Mesenteric fat pad (tissue), 1 donor: ENCODE results near the gene EID2. TPM values are rescaled to one million over a fixed set of nuclear protein-coding genes. Genes with fewer than 3 reads are reported as not detected.

Source experiments
- DNase-seq: peaks from one replicate; pipeline ENCODE4 v3.0.0-alpha.2; 2020; ENCODE audit warnings: low spot score
- total RNA-seq: library from RNA; stranded (reverse); fragmentation: NEBNext Ultra II Directional; extraction: Animal tissue kit (Norgen Biotek cat#: 25700); gene quantifications from one replicate; pipeline ENCODE4 v1.2.1, GENCODE V29; 2021
- donor health status: DM: yes; HTN: yes; CAD: no.

The EID2 gene
- total RNA-seq, 1 donor from 2014 or later = 12.7 TPM

GRCh38 chr19:39533791-39534190 is 6.2 kb downstream of the EID2 start:
- DNase-seq = no peak

GRCh38 chr19:39533003-39533512 is 6.9 kb downstream of the EID2 start:
- DNase-seq = no peak

- peak; percentile 99 for DNase-seq
Observed at GRCh38 chr19:39532233-39533002, 7.5 kb downstream of the EID2 start, which contains the start of gene EID2B. Gene EID2B (minus strand): TSS chr19:39532852. CDS start chr19:39532802, 50 bp downstream.

DNA sequence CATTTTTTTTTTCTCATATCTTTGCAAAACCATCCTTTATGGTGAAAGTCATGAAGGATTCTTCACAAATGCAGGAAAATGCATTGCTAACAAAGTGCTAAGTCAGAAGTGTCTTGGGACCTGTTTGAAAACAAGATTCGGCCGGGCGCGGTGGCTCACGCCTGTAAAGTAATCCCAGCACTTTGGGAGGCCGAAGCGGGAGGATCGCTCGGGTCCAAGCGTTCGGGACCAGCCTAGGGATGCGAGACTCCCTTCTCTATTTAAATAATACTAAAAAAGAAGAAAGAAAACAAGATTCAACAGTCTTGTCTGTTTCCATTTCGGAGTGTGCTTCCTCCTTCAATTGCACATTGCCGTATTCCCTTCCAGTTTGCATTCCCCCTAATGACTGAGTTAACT is 8.1 kb downstream of the EID2 start:
- no peak for DNase-seq

DNA sequence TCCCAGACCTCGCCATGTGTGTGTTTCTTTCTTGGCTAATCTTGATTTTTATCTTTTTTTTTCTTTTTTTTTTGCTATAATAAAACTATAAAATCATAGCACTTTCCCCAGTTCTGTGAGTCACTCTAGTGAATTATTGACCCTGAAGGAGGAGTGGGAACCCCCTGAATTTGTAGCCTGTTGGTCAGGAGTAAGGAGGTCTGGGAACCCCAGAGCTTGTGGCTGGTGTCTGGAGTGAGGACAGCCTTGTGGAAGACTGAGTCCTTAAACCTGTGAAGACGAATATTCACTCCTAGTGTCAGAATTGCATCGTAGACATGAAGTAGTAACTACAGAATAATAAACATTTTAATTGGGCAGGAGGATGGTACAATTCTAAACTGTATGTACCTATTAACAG is 14.8 kb downstream of the EID2 start:
- DNase-seq = no peak

DNA sequence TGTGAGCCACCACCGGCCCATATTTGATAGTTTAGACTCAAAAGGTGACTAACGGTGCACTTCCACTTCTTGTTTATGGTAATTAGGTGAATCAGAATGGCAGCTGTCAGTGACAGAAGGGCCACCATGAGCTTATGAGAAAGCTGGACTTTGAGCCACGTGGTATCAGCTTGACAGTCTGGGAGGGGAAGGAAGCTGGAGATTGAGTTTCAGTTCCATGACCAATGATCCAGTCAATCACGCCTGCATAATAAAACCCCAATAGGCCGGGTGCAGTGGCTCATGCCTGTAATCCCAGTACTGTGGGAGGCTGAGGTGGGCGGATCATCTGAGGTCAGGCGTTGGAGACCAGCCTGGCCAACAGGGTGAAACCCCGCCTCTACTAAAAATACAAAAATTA is 15.5 kb downstream of the EID2 start:
- no peak for DNase-seq

- no peak for DNase-seq
Observed at GRCh38 chr19:39520541-39521484, 19.1 kb downstream of the EID2 start.

DNA sequence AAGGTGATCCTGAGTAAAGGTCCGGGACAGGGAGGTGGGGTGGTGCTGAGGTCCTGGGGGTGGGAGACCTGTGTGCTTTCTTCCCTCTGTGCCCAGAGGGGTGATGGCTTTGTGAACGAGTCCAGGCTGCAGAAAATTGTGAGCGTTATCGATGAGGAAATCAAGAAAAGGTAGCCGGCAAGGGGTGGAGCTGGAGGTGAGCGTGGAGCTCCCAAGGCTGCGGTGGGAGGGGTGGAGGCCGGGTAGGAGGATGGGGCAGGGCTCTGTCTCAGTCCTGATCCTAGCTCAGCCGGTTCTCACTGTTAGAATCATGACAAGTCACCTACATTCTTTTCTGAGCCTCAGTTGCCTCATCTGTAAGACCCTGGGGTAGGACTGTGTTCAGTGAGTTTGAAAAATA is 21.0 kb downstream of the EID2 start:
- DNase-seq = no peak

DNA sequence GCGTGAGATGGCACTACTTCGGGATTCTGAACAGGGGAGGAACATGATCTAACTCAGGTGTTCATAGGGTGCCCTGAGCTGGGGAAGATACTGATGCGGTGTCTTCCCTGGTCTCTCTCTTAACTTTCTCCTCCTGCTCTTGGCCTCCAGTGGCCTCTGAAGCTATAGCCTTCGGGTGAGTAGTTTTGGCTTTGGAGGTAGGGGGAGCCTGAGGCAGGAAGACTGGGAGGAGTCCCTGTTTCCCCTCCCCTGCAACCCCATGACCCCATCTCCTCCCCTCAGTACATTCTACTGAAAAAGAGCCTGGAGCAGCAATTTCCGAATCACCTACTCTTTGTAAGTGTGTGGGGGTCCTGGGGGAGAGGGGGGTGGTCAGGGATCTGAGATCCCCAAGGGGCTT is 21.5 kb downstream of the EID2 start:
- DNase-seq = no peak

DNA sequence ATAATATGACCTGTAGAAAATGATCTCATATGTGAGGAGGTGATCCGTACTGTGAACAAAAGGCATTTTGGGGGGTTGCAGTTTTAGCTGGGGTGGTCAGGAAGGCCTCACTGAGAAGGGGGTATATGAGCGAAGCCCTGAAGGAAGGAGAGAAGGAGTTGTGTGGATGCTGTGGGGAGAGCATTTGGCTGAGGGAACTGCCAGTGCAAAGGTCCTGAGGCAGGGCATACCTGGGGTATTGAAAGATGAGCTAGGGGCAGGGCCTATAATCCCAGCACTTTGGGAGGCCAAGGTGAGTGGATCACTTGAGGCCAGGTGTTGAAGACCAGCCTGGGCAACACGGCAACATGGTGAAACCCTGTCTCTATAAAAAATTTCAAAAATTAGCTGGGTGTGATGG is 22.5 kb downstream of the EID2 start:
- no peak for DNase-seq

DNA sequence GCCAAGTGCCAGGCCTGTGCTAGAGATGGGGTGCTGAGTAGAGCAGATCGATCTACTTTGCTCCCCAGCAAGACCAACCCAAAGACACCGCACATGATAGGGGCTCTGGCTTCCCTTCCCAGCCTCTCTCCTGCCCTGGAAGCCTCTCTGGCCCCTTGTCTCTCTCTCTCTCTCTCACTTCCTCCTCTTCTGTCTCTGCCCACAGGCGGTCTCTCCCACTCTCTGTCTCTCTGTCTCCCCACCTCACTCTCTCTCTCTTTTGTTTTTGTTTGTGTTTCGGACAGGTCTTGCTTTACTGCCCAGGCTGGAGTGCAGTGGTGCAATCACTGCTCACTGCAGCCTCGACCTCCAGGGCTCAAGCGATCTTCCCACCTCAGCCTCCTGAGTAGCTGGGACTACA is 23.7 kb downstream of the EID2 start:
- DNase-seq = no peak

GRCh38 chr19:39515551-39516191 is 24.3 kb downstream of the EID2 start:
- no peak for DNase-seq

GRCh38 chr19:39514840-39515550 is 25.0 kb downstream of the EID2 start, which contains the start of gene SELENOV:
Gene SELENOV (plus strand): TSS chr19:39515139. CDS start chr19:39515213, 74 bp downstream.
- DNase-seq = no peak

GRCh38 chr19:39512988-39513387 is 27.0 kb downstream of the EID2 start:
- DNase-seq = no peak

GRCh38 chr19:39509233-39509632 is 30.7 kb downstream of the EID2 start:
- no peak for DNase-seq

- DNase-seq = no peak
Observed at GRCh38 chr19:39508629-39509028, 31.3 kb downstream of the EID2 start.

DNA sequence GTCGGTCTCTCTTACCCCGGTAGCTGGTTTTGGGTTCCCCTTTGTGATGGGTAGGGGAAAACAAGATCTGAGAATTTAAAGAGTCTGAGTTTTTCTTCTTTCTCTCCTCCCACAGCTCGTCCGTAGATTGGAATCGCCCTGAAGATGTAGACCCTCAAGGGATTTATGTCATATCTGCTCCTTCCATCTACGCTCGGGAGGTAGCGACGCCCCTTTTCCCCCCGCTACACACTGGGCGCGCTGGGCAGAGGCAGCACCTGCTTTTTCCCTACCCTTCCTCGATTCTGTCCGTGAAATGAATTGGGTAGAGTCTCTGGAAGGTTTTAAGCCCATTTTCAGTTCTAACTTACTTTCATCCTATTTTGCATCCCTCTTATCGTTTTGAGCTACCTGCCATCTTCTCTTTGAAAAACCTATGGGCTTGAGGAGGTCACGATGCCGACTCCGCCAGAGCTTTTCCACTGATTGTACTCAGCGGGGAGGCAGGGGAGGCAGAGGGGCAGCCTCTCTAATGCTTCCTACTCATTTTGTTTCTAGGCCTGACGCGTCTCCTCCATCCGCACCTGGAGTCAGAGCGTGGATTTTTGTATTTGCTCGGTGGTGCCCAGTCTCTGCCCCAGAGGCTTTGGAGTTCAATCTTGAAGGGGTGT is 32.1 kb downstream of the EID2 start:
- no peak for DNase-seq

- no peak for DNase-seq
Observed at GRCh38 chr19:39506944-39507714, 32.8 kb downstream of the EID2 start.

DNA sequence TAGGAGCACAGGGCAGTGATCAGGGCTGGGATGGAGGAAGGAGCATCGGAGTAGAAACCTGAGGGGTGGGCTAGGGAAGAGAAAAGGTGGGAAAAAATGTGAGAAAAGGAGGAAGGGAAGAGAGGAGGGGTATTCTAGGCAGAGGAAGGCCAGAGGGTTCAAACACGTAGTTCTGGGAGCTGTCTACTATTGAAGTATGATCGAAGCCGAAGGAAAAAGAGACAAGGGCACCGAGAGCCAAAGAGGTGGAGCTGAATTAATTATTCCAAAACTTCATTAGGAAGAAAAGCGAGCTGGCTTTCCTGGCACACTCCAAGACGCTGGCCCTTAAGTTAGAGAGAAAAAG is 33.4 kb downstream of the EID2 start:
- no peak for DNase-seq
